ENCODE results near the gene PTPRM. TPM values are rescaled to one million over a fixed set of nuclear protein-coding genes. Genes with fewer than 3 reads are reported as not detected.

Gene PTPRM
- total RNA-seq, 4 donors from 2014 or later, result 22.5 to 92.5 (median 39.2) TPM

- Histone ChIP-seq H3K4me1 (peaks cover 0 to 7% (median 0%) of the 10 kb centered on the region in 4 donors), H3K9me3 (peaks cover 8 to 11% of the 10 kb centered on the region in 2 donors), H3K4me3 (no peak overlapping the region), H3K27ac (no peak overlapping the region), H3K36me3 (no peaks in the 10 kb centered on the region), H3K27me3 (no peaks in the 10 kb centered on the region)
- in situ Hi-C loops (cut with MboI; ENCODE audit: low pct_ligation_motif_present in 1 of 4, low pct_unique_long_range_greater_than_20kb in 1 of 4, low sequenced_read_pairs in 3 of 4) (loop anchor here in 1 of 4 donors (25.0 kb wide), 1 partner anchor 97 kb away; no protein-coding TSS in a partner anchor), intact Hi-C loops (cut with DNase I; ENCODE audit: low total_unique reads) (no loop called here)
- DNase-seq, result no peak
- 77 to 83% methylated on average over 2 of the region's 2 CpGs for WGBS, 2 donors (ENCODE audit: low coverage in 1 of 2)
- no peak for TF ChIP-seq POLR2A (IDR thresholded peaks at IDR 0.05)
- TF ChIP-seq EP300 (IDR thresholded peaks at IDR 0.05; ENCODE audit: low read depth), result no peak
- TF ChIP-seq CTCF (IDR thresholded peaks at IDR 0.05), result no peak
- TF ChIP-seq POLR2AphosphoS5 (IDR thresholded peaks at IDR 0.05), result no peak
Observed at GRCh38 chr18:7815787-7816186, 248.7 kb downstream of the PTPRM start.

GRCh38 chr18:7817575-7818230, 250.6 kb downstream of the PTPRM start:
- no peak for DNase-seq
- Histone ChIP-seq H3K9me3 (peaks cover 8 to 11% of the 10 kb centered on the region in 2 donors), H3K4me1 (peaks cover 0 to 4% (median 0%) of the 10 kb centered on the region in 4 donors), H3K27ac (no peak overlapping the region), H3K27me3 (no peaks in the 10 kb centered on the region), H3K4me3 (no peak overlapping the region), H3K36me3 (no peaks in the 10 kb centered on the region)
- intact Hi-C loops (cut with DNase I; ENCODE audit: low total_unique reads), result no loop called here
- TF ChIP-seq EP300 (IDR thresholded peaks at IDR 0.05; ENCODE audit: low read depth) (no peak), POLR2A (IDR thresholded peaks at IDR 0.05) (no peak), CTCF (IDR thresholded peaks at IDR 0.05) (no peak), POLR2AphosphoS5 (IDR thresholded peaks at IDR 0.05) (no peak)
- in situ Hi-C loops (cut with MboI; ENCODE audit: low pct_ligation_motif_present in 1 of 4, low pct_unique_long_range_greater_than_20kb in 1 of 4, low sequenced_read_pairs in 3 of 4), result loop anchor here in 1 of 4 donors (25.0 kb wide), 1 partner anchor 95 kb away; no protein-coding TSS in a partner anchor
- 66 to 76% methylated on average over 8 of the region's 8 CpGs for WGBS, 2 donors (ENCODE audit: low coverage in 1 of 2)

GRCh38 chr18:7821784-7822183, 254.7 kb downstream of the PTPRM start:
- Histone ChIP-seq H3K27ac (no peak overlapping the region), H3K9me3 (no peaks in the 10 kb centered on the region), H3K27me3 (no peaks in the 10 kb centered on the region), H3K4me1 (peaks cover 0 to 7% (median 0%) of the 10 kb centered on the region in 4 donors), H3K36me3 (no peaks in the 10 kb centered on the region), H3K4me3 (no peak overlapping the region)
- DNase-seq, result no peak
- TF ChIP-seq POLR2AphosphoS5 (IDR thresholded peaks at IDR 0.05) (no peak), EP300 (IDR thresholded peaks at IDR 0.05; ENCODE audit: low read depth) (no peak), POLR2A (IDR thresholded peaks at IDR 0.05) (no peak), CTCF (IDR thresholded peaks at IDR 0.05) (no peak)
- 71 to 79% methylated on average over 1 of the region's 1 CpG for WGBS, 2 donors (ENCODE audit: low coverage in 1 of 2)
- intact Hi-C loops (cut with DNase I; ENCODE audit: low total_unique reads), result loop anchor here (1.0 kb wide), 1 partner anchor 28 kb away; no protein-coding TSS in a partner anchor
- in situ Hi-C loops (cut with MboI; ENCODE audit: low pct_ligation_motif_present in 1 of 4, low pct_unique_long_range_greater_than_20kb in 1 of 4, low sequenced_read_pairs in 3 of 4), result loop anchor here in 1 of 4 donors (25.0 kb wide), 1 partner anchor 91 kb away; no protein-coding TSS in a partner anchor

GRCh38 chr18:7822435-7823331, 255.6 kb downstream of the PTPRM start:
- WGBS, 2 donors (ENCODE audit: low coverage in 1 of 2), result 53 to 61% methylated on average over 8 to 9 of the region's 9 CpGs
- Histone ChIP-seq H3K27ac (peak overlapping the region in 1 of 4 donors; percentile 34), H3K36me3 (no peaks in the 10 kb centered on the region), H3K27me3 (no peaks in the 10 kb centered on the region), H3K4me3 (no peak overlapping the region), H3K9me3 (no peaks in the 10 kb centered on the region), H3K4me1 (peaks cover 0 to 7% (median 0%) of the 10 kb centered on the region in 4 donors)
- DNase-seq, result no peak
- TF ChIP-seq POLR2AphosphoS5 (IDR thresholded peaks at IDR 0.05), result no peak
- TF ChIP-seq POLR2A (IDR thresholded peaks at IDR 0.05), result no peak
- TF ChIP-seq CTCF (IDR thresholded peaks at IDR 0.05), result no peak
- no peak for TF ChIP-seq EP300 (IDR thresholded peaks at IDR 0.05; ENCODE audit: low read depth)
- in situ Hi-C loops (cut with MboI; ENCODE audit: low pct_ligation_motif_present in 1 of 4, low pct_unique_long_range_greater_than_20kb in 1 of 4, low sequenced_read_pairs in 3 of 4) (loop anchor here in 1 of 4 donors (25.0 kb wide), 1 partner anchor 90 kb away; no protein-coding TSS in a partner anchor), intact Hi-C loops (cut with DNase I; ENCODE audit: low total_unique reads) (no loop called here)
